Glutamatergic neuron (in vitro differentiated cells): ENCODE measurements around the gene NAGLU. TPM values are rescaled to one million over a fixed set of nuclear protein-coding genes. Genes with fewer than 3 reads are reported as not detected.
"Not testable (repeated sequence)": the region's sequence is repeated elsewhere in the genome, so short reads cannot be mapped to it uniquely, and the experiment has no call there.

ENCODE experiments used
- DNase-seq: peaks from one replicate; pipeline ENCODE4 v3.0.0; 2022
- H3K27ac Mint-ChIP-seq: one replicate; pipeline ENCODE4 v1.8.0; 2020; ENCODE audit warnings: mild to moderate bottlenecking, mixed read lengths, inconsistent platforms; ENCODE audit not compliant: unreplicated experiment
- H3K27me3 Mint-ChIP-seq: one replicate; pipeline ENCODE4 v1.8.0; 2020; ENCODE audit warnings: mild to moderate bottlenecking, moderate library complexity, mixed read lengths, inconsistent platforms; ENCODE audit not compliant: unreplicated experiment
- H3K36me3 Mint-ChIP-seq: one replicate; pipeline ENCODE4 v1.8.0; 2020; ENCODE audit warnings: mild to moderate bottlenecking, mixed read lengths, inconsistent platforms; ENCODE audit not compliant: unreplicated experiment
- H3K4me1 Mint-ChIP-seq: one replicate; pipeline ENCODE4 v1.8.0; 2020; ENCODE audit warnings: mild to moderate bottlenecking, low read depth, mixed read lengths, inconsistent platforms; ENCODE audit not compliant: unreplicated experiment
- H3K4me3 Mint-ChIP-seq: one replicate; pipeline ENCODE4 v1.8.0; 2020; ENCODE audit warnings: mild to moderate bottlenecking, mixed read lengths, inconsistent platforms; ENCODE audit not compliant: unreplicated experiment
- H3K9me3 Mint-ChIP-seq: one replicate; pipeline ENCODE4 v1.8.0; 2020; ENCODE audit warnings: mild to moderate bottlenecking, moderate library complexity, mixed read lengths, inconsistent platforms; ENCODE audit not compliant: unreplicated experiment
- CTCF ChIP-seq: fragments of 200-600 bp; sonication (generic); IDR thresholded peaks from one replicate; pipeline ENCODE4 v1.5.0; 2021; ENCODE audit not compliant: partially characterized antibody, unreplicated experiment
- total RNA-seq: library from RNA; stranded (reverse); fragmentation: NEBNext Ultra II Directional; extraction: Animal tissue kit (Norgen Biotek cat#: 25700); gene quantifications from one replicate; pipeline ENCODE4 v1.2.1, GENCODE V29; 2021; ENCODE audit not compliant: unreplicated experiment

The NAGLU gene
- total RNA-seq, 1 donor from 2014 or later, result 42.8 TPM

- Mint-ChIP-seq H3K27me3 (peaks cover 12% of the 10 kb centered on the region), H3K9me3 (peaks cover 8% of the 10 kb centered on the region), H3K36me3 (no peaks in the 10 kb centered on the region), H3K4me1 (peaks cover 8% of the 10 kb centered on the region), H3K4me3 (peak overlapping the region; percentile 42), H3K27ac (peak overlapping the region; percentile 15)
- no peak for DNase-seq
- no peak for TF ChIP-seq CTCF
These were observed 11.6 kb downstream of the NAGLU start for GRCh38 chr17:42547698-42548069.

DNA sequence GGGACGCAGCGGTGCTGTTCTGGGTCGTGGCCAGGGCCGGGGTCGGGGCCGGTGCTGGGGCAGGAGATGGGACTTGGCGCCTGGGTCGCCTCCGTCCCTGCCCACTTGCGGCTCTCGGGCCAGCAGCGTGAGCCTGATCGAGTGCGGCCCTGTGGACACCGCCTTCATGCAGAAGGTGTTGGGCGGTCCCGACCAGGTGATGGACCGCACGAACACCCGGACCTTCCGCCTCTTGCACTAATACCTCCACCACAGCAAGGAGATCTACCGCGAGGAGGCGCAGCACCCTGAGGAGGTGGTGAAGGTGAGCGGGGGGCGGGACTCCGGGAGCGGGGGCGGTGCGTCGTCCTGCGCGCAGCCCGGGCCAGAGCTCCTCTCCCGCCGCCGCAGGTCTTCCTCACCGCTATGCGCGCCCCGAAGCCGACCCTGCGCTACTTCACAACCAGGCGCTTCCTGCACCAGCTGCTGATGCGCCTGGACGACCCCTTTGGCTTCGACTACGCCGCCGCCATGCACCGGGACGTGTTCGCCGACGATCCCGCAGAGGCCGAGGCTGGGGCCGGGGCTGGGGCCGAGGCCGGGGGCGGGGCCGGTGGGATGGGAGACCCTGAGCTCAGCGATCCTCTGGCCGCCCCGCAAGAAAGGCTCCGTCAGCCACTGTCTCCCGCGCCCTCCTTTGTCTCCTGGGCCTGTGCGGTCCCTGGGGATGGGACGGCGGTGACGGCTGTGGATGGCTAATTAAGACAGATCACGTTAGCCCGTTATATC, 12.2 kb downstream of the NAGLU start:
- H3K36me3 Mint-ChIP-seq, result no peaks in the 10 kb centered on the region

GRCh38 chr17:42548993-42549755, 13.1 kb downstream of the NAGLU start:
- peaks cover 7% of the 10 kb centered on the region for H3K9me3 Mint-ChIP-seq
- no peak for TF ChIP-seq CTCF
- H3K36me3 Mint-ChIP-seq, result no peaks in the 10 kb centered on the region
- peaks cover 9% of the 10 kb centered on the region for H3K27me3 Mint-ChIP-seq
- peak overlapping the region; percentile 80 for H3K4me3 Mint-ChIP-seq
- H3K27ac Mint-ChIP-seq, result peak overlapping the region; percentile 76
- peaks cover 9% of the 10 kb centered on the region for H3K4me1 Mint-ChIP-seq
- no peak for DNase-seq

More for the DNA sequence above, 12.2 kb downstream of the NAGLU start:
- Mint-ChIP-seq H3K4me3 (peak overlapping the region; percentile 80), H3K9me3 (peaks cover 8% of the 10 kb centered on the region), H3K27me3 (peaks cover 12% of the 10 kb centered on the region), H3K4me1 (peaks cover 8% of the 10 kb centered on the region), H3K27ac (peak overlapping the region; percentile 76)
- peak; percentile 83 for DNase-seq
- TF ChIP-seq CTCF, result peak; percentile 35

- H3K9me3 Mint-ChIP-seq, H3K36me3 Mint-ChIP-seq, DNase-seq, H3K27me3 Mint-ChIP-seq: not testable (repeated sequence)
- peak within 1 kb of the TSS; percentile 90 for H3K4me3 Mint-ChIP-seq
- H3K4me1 Mint-ChIP-seq, result peaks cover 18% of the 10 kb centered on the region
- peak within 1 kb of the TSS; percentile 83 for H3K27ac Mint-ChIP-seq
These were observed 16.7 kb downstream of the NAGLU start, which contains the start of gene HSD17B1 for GRCh38 chr17:42552736-42553135. Gene HSD17B1 (plus strand): TSS chr17:42552923. CDS start chr17:42552934, 11 bp downstream.

DNA sequence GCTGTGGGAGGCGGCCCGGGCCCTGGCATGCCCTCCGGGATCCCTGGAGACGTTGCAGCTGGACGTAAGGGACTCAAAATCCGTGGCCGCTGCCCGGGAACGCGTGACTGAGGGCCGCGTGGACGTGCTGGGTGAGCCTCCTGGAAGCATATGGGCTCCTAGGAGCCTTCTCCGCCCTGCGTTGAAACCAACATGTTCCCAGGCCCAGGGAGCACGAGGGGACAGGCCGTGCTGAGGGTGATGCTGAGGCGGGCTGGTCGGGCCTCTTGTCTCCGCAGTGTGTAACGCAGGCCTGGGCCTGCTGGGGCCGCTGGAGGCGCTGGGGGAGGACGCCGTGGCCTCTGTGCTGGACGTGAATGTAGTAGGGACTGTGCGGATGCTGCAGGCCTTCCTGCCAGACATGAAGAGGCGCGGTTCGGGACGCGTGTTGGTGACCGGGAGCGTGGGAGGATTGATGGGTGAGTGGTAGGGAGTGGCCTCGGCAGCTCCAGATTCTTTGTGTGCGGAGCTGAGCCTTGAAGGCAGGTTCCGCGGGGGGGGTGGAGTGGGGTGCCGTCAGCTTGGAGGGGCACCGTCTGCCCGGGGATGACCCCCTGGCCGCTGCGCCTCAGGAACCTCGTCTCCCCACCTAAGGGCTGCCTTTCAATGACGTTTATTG, 17.2 kb downstream of the NAGLU start:
- peaks cover 6% of the 10 kb centered on the region for H3K9me3 Mint-ChIP-seq
- DNase-seq, result peak; percentile 40
- H3K27ac Mint-ChIP-seq, result peak overlapping the region; percentile 83
- H3K36me3 Mint-ChIP-seq, result no peaks in the 10 kb centered on the region
- peak overlapping the region; percentile 90 for H3K4me3 Mint-ChIP-seq
- H3K27me3 Mint-ChIP-seq, result peaks cover 6% of the 10 kb centered on the region
- TF ChIP-seq CTCF, result no peak
- peaks cover 18% of the 10 kb centered on the region for H3K4me1 Mint-ChIP-seq
